ENCODE results near the gene TRIM24. TPM values are rescaled to one million over a fixed set of nuclear protein-coding genes. Genes with fewer than 3 reads are reported as not detected.

Gene TRIM24
- total RNA-seq, 1 donor from 2014 or later, result 14.3 TPM

DNA sequence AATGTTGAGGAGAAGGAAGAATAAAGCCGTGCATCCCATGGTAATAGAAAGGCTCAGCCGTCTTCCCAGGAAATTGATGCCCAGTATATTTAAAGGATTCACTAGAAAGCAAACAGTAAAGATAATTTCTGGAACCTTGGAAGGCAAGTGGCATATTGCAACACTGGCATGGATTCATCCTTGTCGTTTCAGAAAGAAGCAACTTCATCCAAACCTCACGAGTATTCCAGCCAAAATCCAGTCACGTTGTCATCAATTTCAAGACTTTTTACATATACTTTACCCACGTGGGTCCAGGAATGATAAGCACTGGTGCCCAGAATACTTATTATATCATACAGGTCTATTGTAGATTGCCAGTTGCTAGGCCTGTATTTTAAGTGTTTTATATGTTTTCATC lies 167.3 kb downstream of the TRIM24 start:
- no peak overlapping the region for H3K4me3 Mint-ChIP-seq
- TF ChIP-seq, protein P1, sequence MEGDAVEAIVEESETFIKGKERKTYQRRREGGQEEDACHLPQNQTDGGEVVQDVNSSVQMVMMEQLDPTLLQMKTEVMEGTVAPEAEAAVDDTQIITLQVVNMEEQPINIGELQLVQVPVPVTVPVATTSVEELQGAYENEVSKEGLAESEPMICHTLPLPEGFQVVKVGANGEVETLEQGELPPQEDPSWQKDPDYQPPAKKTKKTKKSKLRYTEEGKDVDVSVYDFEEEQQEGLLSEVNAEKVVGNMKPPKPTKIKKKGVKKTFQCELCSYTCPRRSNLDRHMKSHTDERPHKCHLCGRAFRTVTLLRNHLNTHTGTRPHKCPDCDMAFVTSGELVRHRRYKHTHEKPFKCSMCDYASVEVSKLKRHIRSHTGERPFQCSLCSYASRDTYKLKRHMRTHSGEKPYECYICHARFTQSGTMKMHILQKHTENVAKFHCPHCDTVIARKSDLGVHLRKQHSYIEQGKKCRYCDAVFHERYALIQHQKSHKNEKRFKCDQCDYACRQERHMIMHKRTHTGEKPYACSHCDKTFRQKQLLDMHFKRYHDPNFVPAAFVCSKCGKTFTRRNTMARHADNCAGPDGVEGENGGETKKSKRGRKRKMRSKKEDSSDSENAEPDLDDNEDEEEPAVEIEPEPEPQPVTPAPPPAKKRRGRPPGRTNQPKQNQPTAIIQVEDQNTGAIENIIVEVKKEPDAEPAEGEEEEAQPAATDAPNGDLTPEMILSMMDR (IDR thresholded peaks at IDR 0.05), result no peak
- no peaks in the 10 kb centered on the region for H3K9me3 Mint-ChIP-seq
- ChIA-PET CTCF (no interaction called here), POLR2A (no interaction called here)
- no peak for DNase-seq
- intact Hi-C loops (cut with micrococcal nuclease), result no loop called here
- no peak overlapping the region for H3K27ac Mint-ChIP-seq
- no peak for ATAC-seq (ENCODE audit: low read depth)
- H3K27me3 Mint-ChIP-seq, result peaks cover 5% of the 10 kb centered on the region
- no peaks in the 10 kb centered on the region for H3K36me3 Mint-ChIP-seq (ENCODE audit: low read depth)
- peaks cover 1% of the 10 kb centered on the region for H3K4me1 Mint-ChIP-seq

DNA sequence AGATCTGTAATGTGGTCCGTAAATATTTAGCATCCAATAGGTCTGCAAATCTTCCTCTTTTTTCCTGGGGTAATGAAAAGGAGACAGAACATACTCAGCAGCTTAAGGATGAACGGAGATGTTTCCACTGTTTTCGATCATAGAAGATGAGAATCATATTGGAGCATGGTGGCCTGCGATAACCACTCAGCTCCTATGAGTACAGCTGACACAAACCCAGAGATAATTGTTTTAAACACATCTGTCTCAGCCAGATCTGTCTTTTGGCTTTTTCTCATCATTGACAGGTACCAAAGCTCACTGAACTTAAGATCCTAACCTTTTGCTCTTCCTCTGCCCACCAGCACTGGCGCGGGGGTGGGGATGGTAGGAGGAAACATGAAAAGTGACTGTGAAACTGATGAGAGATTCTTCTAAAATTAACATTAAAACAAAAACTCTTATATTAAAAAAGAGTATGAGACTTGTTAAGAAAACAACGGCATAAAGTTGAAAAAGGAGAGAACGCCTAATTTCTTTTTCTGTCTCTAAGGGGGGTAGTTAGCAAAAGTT lies 170.1 kb downstream of the TRIM24 start:
- peaks cover 7% of the 10 kb centered on the region for H3K27me3 Mint-ChIP-seq
- ATAC-seq (ENCODE audit: low read depth) (no peak), DNase-seq (no peak)
- POLR2A ChIA-PET, result no interaction called here
- TF ChIP-seq, protein P1 (IDR thresholded peaks at IDR 0.05), result no peak
- no peaks in the 10 kb centered on the region for H3K36me3 Mint-ChIP-seq (ENCODE audit: low read depth)
- no peak overlapping the region for H3K4me3 Mint-ChIP-seq
- no peaks in the 10 kb centered on the region for H3K9me3 Mint-ChIP-seq
- peaks cover 1% of the 10 kb centered on the region for H3K4me1 Mint-ChIP-seq
- intact Hi-C loops (cut with micrococcal nuclease), result no loop called here
- CTCF ChIA-PET, result no interaction called here
- no peak overlapping the region for H3K27ac Mint-ChIP-seq

DNA sequence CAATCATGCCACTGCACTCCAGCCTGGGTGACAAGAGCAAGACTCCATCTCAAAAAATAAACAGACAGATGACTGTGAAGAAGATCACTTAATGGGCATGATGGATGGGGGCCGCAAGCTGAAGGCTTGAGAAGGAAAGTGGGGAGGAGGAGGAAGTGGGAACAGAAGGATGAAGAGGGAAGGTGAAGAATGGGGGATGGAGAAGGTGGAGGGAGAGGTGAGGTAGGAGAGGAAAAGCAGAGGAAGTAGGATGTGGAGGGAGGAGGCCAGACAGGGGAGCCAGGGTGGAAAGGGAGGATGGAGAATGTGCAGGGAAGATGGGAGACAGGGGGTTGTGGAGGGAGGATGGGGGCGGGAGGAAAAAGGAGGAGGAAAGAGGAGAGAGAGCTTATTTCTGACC lies 172.3 kb downstream of the TRIM24 start:
- POLR2A ChIA-PET, result no interaction called here
- H3K27me3 Mint-ChIP-seq, result peaks cover 7% of the 10 kb centered on the region
- no peak overlapping the region for H3K4me3 Mint-ChIP-seq
- CTCF ChIA-PET, result no interaction called here
- ATAC-seq (ENCODE audit: low read depth), result no peak
- DNase-seq, result no peak
- TF ChIP-seq, protein P1 (IDR thresholded peaks at IDR 0.05), result no peak
- intact Hi-C loops (cut with micrococcal nuclease), result no loop called here
- no peaks in the 10 kb centered on the region for H3K4me1 Mint-ChIP-seq
- H3K9me3 Mint-ChIP-seq, result no peaks in the 10 kb centered on the region
- H3K27ac Mint-ChIP-seq, result no peak overlapping the region
- no peaks in the 10 kb centered on the region for H3K36me3 Mint-ChIP-seq (ENCODE audit: low read depth)

DNA sequence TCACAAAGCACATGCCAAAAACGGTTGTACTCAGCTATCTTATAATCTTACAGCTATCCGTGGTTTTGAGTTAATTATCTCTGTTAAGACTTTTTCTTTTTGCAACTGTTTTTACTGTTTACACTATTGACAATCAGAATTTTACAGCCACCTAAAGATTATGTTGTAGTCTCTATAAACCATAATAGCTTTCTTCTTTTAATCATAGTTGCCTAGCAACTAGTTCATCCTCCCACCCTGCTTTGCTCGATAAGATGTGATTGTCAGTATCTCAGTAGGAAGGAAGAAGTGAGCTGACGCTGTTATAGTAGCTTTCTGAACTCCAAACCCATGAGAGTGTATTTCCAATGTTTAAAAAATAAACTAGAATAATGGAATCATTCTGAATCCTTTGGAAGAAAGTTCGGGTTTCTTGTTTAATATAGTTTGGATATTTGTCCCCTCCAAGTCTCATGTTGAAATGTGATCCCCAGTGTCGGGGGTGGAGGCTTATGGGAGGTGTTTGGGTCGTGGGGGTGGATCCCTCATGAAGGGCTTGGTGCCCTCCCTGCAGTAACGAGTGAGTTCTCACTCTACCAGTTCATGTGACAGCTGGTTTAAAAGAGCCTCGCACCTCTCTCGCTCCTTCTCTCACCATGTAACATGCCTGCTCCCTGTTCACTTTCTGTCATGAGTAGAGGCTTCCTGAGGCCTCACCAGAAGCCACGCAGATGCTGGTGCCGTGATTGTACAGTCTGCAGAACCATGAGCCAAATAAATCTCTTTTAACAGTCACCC lies 173.0 kb downstream of the TRIM24 start:
- Mint-ChIP-seq H3K9me3 (no peaks in the 10 kb centered on the region), H3K36me3 (ENCODE audit: low read depth) (no peaks in the 10 kb centered on the region), H3K27me3 (peaks cover 7% of the 10 kb centered on the region), H3K4me1 (no peaks in the 10 kb centered on the region), H3K4me3 (no peak overlapping the region), H3K27ac (no peak overlapping the region)
- TF ChIP-seq, protein P1 (IDR thresholded peaks at IDR 0.05), result no peak
- DNase-seq (no peak), ATAC-seq (ENCODE audit: low read depth) (no peak)
- CTCF ChIA-PET, result no interaction called here
- POLR2A ChIA-PET, result no interaction called here
- intact Hi-C loops (cut with micrococcal nuclease), result no loop called here

Other genes starting within 250 kb of the TRIM24 start
- not detected in 2 replicates for gene SVOPL, start 241.1 kb downstream of the TRIM24 start, total RNA-seq